HG03103 (cell line): Measurements from ENCODE around the gene DET1.
"Not testable (repeated sequence)": the region's sequence is repeated elsewhere in the genome, so short reads cannot be mapped to it uniquely, and the experiment has no call there.

Experiments
- ATAC-seq: cut with Tn5 transposase; IDR thresholded peaks from one replicate; pipeline ENCODE4 v1.9.1; 2021; ENCODE audit warnings: low read depth; ENCODE audit not compliant: unreplicated experiment

Gene DET1

DNA sequence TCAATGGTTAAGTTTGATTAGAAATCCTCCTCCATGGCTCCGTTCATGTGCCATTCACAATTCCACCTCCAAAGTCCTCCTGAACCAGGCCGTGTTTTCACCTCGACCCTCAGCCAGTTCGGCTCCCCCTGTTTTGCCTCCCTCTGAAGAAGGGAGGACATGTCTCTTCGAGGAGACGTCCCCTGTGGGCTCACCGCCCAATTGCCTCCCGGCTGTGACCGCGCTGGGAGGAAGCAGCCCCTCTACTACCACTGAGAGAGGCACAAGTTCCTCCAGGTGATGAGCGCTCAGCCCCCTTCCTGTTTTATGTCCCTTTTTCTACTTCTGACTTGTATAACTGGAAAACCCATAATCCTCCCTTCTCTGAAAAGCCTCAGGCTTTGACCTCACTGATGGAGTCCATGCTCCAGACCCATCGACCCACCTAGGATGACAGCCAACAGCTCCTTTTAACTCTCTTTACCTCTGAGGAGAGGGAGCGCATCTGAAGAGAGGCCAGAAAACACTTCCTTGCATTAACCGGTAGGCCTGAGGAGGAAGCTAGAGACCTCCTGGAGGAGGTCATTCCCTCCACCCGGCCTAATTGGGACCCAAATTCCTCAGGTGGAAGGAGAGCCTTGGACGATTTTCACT lies 4.7 kb downstream of the DET1 start:
- no peak for ATAC-seq

DNA sequence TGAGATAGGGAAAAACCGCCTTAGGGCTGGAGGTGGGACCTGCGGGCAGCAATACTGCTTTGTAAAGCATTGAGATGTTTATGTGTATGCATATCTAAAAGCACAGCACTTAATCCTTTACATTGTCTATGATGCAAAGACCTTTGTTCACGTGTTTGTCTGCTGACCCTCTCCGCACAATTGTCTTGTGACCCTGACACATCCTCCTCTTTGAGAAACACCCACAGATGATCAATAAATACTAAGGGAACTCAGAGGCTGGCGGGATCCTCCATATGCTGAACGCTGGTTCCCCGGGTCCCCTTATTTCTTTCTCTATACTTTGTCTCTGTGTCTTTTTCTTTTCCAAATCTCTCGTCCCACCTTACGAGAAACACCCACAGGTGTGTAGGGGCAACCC lies 5.4 kb downstream of the DET1 start:
- not testable (repeated sequence) for ATAC-seq

DNA sequence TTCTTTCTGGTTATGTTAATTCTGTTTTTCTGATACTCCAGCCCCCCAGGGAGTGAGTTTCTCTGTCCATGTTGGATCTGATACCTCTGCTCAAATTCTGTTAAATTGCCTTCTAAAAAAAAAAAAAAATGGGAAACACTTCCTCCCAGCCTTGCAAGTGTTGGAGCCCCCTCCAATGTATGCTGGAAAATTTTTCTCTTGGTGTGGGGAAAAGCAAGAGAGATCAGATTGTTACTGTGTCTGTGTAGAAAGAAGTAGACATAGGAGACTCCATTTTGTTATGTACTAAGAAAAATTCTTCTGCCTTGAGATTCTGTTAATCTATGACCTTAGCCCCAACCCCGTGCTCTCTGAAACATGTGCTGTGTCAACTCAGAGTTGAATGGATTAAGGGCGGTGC lies 6.1 kb downstream of the DET1 start:
- ATAC-seq: not testable (repeated sequence)

DNA sequence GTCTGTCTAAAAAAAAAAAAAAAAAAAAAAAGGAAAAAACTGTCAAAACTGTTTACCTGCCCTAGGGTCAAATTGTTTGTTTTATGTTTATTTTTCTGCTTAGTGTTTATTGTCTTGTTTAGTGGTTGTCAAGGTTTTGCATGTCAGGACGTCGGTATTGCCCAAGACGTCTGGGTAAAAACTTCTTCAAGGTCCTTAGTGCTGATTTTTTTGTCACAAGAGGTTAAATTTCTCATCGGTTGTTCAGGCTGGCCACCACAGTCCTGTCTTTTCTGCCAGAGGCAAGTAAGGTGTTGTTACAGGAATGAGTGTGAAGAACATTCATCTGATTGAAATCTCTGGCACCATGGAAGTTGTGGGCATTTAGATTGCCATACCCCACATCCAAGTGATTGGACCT lies 7.0 kb downstream of the DET1 start:
- no peak for ATAC-seq

DNA sequence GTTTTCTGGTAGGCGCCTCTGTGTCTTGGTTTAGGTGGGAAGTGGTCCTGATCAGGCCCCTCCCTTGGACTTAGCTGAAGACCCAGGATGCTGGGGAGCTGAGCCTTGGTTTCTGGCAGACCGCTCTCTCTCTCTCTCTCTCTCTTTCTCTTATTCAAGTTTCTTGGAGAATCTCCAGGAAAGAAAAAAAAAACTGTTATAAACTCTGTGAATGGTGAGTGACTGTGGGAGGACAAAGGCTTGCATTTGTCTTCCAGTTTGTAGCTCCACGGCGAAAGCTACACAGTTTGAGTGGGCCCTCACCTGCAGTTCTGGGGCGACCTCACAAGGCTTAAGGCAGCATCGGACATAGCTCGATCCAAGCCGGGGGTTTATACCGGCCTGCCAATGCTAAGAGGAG lies 7.5 kb downstream of the DET1 start:
- ATAC-seq: no peak

DNA sequence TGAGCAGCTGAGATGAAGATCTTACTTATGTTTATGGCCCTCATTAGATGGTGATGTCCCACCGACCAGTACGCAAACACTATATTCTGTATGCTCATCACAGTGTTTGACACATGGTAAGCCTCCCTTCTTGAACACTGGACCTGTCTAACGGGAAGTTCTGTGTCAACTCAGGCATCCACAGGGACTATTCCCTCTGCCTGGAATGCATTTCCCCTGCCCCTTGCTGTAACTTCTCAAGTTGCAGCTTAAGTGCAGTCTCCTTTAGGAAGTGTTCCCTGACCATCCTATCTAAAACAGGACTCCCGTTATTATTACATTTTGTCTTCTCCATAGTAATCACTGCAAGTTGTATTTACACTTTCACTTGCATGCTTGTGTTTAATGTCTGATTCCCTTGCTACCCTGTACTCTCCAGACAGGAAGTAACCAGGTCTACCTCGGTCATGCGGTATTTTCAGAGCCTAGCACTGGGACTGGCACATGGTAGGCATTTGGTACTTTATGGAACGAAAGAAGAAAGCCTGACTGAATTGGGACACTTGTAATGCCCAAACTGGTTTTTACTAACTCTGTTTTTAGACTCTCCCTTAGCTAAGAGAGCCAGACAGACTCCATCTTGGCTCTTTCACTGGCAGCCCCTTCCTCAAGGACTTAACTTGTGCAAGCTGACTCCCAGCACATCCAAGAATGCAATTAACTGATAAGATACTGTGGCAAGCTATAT lies 8.7 kb downstream of the DET1 start:
- ATAC-seq: no peak

DNA sequence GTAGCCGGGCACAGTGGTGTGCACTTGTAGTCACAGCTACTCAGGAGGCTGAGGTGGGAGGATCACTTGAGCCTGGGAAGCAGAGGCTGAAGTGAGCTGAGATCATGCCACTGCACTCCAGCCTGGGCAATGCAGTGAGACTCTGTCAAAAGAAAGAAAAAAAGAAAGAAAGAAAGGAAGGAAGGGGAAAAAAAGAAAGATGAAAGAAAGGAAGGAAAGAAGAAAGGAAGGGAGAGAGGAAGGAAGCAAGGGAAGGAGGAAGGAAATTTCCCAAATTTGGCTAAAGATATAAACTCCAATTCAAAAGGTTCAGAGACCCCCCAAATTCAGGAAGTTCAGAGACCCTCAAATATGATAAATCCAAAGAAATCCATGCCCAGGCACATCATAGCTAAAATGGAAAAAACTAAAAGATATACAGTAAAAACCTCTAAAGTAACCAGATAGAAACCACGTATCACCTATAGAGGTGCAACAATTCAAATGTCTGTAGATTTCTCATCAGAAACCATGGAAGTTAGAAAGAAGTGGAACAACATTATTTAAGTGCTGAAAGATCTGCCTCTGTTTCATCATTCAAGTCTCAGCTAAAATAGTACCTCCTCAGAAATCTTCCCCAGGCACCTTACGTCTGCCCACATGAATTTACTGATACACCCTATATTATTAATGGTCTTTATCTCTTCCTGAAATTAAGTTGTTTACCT lies 10.7 kb downstream of the DET1 start:
- ATAC-seq: no peak

DNA sequence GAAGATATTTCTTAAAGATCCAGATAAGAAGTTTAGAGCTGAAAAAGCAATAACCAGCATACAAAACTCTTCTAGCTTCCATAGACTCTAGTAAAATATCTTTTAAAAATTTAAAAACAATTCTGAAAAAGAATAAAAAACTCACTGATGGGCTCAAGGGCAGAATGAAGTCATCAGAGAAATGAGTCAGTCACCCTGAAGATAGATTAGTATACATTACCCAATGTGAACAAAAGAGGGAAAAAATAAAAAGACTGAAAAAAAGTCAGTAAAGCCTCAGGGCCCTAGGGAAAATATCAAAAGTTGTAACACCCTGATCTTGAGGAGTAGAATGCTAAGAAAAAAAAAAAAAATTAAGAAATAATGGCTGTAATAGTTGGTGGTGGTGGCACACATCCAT lies 11.4 kb downstream of the DET1 start:
- ATAC-seq: no peak

DNA sequence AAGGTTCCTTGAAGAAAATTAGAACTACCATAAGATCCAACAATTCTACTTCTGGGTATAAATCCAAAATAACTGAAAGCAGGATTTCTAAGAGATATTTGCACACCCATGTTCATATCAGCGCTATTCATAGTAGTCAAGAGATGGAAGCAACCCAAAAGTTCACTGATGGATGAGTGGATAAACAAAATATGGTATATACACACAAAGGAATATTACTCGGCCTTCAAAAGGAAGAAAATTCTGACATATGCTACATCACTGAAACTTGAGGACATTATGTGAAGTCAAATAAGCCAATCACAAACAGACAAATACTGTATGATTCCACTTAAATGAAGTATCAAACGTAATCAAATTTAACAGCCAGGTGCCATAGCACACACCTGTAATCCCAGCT lies 13.1 kb downstream of the DET1 start:
- ATAC-seq: no peak

DNA sequence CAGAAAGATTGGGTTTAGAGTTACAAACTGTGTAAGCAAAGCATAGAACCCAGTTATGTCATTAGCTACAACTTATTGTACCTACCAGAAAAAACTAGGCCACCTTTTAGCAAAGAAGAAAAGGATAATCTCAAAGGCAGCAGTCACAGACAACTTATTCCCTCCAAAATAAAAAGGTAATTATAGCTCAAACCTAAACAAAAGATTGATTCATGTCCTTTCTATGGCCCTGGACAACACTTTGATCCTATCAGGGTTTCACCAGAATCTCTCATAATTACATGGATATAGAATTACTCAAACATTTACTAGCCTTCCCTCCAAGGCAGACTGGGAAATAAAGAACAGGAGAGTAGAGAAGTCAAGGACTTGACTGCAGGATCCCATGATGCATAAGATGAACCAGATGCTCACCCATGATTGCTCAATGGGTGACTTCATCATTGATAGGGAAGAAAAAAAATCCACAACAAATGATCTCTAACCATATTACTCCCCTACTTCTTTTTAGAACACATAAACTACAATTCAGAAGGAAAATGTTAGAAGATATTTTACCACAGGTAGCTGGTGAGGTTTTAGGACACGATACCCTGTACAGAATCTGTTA lies 17.4 kb downstream of the DET1 start:
- no peak for ATAC-seq

DNA sequence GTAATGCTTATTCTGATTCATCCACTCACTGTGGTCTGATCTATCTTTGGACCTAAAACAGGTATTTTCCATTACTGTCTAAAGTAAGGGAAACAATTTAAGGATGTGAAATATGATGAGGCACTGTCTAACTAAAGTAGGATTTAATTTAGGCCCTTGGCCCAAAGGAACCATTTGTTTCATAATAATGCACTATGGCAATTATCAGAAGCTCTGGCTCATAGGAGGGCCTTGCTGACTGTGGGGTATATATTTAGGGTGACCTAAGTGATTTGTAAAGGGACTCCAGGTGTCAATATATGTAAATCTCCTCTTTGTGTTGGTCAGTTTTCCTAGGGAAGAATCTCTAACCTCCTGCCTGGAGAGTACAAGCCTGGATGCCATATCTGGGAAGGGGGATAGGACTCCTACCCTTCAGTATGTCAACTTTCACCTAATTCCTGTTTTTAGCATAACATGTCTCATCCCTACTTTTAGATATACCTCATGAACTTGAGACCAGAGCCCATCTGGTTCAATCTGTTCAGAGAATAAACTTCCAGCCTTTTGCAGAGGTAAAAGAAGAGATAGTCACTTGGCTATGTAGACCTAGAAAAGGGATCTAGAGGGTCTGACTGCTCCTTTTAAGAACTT lies 20.1 kb downstream of the DET1 start:
- ATAC-seq: no peak

DNA sequence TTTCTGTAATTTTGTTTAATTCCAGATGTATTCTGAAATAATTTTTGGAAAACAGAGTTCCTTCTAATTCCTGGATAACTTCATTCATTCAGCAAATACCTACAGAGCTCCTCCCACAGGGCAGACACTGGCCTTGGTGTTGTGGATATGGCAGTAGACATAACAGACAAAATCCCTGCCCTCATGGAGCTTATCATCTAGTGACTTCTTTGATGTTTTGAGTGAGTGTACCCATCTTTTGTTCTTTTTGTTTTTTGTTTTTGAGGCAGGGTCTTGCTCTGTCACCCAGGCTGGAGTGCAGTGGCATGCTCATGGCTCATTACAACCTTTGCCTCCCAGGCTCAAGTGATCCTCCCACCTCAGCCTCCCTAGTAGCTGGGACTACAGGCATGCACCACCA lies 21.1 kb downstream of the DET1 start:
- ATAC-seq: no peak

DNA sequence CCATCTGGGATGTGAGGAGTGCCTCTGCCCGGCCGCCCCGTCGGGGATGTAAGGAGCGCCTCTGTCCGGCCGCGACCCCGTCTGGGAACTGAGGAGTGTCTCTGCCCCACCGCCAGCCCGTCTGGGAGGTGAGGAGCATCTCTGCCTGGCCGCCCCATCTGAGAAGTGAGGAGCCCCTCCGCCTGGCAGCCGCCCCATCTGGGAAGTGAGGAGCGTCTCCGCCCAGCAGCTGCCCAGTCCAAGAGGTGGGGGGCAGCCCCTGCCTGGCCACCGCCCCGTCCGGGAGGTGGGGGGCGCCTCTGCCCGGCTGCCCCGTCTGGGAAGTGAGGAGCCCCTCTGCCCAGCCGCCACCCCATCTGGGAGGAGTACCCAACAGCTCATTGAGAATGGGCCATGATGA lies 22.4 kb downstream of the DET1 start:
- not testable (repeated sequence) for ATAC-seq

DNA sequence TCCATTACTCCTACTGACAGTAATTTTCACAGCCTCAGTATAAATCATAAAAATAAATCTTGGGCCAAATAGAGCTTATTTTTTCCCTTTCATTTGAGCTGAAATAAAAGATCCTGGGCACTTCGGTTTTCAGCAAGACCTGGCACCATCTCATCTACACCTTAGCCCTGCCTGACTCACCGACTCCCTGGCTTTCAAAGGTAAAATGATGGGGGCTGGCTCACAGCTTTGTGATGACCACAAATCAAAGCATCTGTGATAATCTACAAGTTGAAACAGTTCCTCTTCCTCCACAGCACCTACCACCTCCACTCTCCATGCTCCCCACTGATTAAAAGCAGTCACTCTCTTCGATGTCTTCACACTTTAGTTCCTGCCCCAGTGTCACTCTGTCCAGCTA lies 27.6 kb downstream of the DET1 start:
- no peak for ATAC-seq

DNA sequence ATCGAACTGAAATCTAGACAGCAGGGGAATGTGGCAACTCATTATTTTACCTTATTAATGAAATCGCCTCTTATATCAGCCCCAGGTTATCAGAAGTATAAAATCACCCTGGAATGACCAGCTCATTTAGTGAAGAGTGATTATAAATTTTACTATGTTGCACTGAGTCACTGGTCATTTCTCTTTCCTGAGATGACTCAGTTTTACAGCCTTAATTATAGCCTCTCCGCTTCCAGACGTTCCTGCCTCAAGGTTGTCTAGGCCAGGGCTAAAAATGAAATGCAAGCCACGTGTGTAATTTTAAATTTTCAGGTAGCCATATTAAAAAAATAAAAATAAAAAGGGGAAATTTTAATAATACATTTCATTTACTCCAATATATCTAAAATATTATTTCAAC lies 33.3 kb downstream of the DET1 start:
- no peak for ATAC-seq

DNA sequence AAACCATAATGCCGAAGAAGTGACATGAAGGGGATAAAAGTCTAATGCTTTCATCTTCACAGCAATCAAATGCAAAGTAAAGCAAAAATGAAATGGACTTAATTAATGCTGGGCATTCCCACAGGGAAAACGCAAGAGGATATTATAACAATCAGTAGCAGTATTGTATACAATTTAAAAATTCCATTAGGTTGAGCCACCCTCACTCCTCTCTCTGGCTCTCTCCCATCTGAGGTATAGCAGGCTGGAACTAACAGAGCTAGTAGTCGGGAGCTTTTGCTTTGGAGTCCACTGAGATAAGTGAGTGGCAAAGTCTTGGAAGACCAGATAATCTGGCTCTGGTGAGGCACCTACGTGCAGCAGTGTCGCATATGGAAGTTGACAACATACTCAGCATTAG lies 33.9 kb downstream of the DET1 start:
- ATAC-seq: no peak

DNA sequence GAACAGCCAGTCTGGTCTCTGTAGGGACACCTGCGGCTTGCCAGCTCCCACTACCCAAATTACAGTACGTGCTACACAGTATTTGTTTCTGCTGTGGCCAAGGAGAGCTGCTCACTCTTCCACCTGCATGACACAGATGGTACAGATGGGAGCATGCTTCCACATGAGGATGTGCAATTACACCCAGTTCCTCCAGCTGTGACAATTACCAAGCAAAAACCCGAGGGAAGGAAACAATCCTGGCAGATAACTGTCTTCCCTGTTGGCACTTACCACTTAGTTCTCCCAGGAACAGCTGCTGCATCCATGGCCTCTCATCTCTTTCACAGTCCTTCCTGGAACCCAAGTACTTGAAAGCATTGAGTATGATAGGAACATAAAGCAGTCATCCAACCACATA lies 34.4 kb downstream of the DET1 start:
- no peak for ATAC-seq

DNA sequence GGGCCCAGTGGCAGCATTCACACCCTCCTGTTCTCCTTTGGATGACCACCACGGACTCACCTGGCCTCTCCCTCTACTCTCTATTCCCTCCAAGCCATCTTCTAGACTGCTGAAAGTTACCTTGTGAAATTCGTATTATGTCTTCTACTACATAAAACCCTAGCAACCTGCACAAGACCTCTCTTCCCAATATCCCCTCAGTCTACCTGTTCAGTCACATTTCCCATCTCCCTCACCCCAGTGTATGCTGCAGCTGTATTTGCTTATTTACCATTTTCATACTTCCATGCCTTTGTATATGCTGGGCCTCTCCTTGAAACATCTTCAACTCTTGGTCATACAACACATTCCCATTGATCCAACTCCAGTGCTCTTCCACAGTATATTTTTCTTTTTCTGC lies 35.3 kb downstream of the DET1 start:
- ATAC-seq: no peak

DNA sequence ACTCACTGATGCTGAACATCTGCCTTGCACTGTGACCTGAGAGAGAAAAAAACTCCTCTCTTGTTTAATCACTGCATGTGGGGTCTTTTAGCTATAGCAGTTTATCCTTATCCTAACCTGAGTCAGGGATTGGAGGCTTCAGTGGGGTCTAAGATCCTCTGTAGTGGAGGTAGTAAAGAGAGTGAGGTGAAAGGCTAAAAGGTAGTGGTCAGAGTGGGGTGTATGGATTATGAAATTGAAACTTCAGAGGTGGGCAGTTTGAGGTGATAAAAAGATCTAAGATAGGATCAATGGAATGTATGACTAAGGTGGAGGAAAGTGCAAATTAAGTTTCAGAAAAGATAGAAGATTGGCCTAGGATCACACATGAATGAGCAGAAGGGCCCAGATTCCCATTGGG lies 36.5 kb downstream of the DET1 start:
- ATAC-seq: no peak

DNA sequence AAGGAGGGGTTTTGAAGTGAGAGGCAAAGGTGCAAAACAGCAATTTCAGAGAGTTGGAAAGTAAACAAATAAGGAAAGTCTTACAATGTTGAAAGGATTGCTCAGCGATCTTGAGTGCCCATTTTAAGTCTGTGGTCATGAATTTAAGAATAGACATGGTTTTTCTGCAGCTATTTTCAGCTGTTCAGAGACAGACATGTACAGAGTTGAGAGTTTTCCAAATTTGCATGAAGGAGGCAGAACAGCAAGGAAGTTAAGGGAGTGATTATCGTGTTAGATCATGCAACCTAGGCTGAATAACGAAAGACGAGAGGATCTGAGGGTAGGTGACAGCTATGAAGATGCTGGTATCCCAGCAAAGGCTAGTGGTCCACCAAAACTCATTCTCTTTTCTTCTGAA lies 37.2 kb downstream of the DET1 start:
- no peak for ATAC-seq

DNA sequence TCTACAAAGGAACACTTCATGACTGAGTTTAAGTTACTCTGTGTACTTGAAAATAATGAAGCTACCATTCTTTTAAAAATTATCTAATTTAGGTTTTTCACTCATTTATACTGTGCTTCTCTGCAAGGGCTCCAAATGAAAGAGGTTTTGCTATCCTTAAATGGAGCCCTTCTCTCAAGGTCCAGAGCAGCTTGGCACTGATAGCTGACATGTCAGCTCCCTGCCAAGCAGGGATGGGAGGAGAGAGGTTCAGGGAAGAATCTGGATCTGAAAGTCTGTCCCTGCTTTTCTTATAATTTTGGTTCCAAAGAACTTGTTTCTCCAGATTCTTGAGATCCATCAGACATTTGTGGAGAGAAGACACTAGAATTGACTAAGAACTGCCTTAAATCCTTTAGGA lies 39.9 kb downstream of the DET1 start:
- ATAC-seq: no peak
